SJSA1 (cell line): Measurements from ENCODE around the gene TTC4. TPM values are rescaled to one million over a fixed set of nuclear protein-coding genes. Genes with fewer than 3 reads are reported as not detected.
A peak's percentile ranks its signal among the peaks of the same experiment; 100 is the strongest.

Experiments used
- DNase-seq, 2 experiments: peaks; one replicate each; pipeline ENCODE4 v3.0.0-alpha.2; 2015 to 2020; ENCODE audit warnings: low spot score in 2 of 2, low read depth in 1 of 2
- H3K27ac ChIP-seq: fragments of 250-450 bp; sonication (Bioruptor Pico); 2 replicates; pipeline ENCODE4 v1.5.1; 2020; ENCODE audit warnings: mild to moderate bottlenecking, moderate library complexity
- H3K27me3 ChIP-seq: fragments of 250-450 bp; sonication (Bioruptor Pico); replicated peaks from 2 replicates; pipeline ENCODE4 v1.5.1; 2020; ENCODE audit warnings: mild to moderate bottlenecking, moderate library complexity
- H3K36me3 ChIP-seq: fragments of 250-450 bp; sonication (Bioruptor Pico); 2 replicates; pipeline ENCODE4 v1.5.1; 2020; ENCODE audit warnings: mild to moderate bottlenecking
- H3K4me1 ChIP-seq: fragments of 250-450 bp; sonication (Bioruptor Pico); replicated peaks from 2 replicates; pipeline ENCODE4 v1.6.1; 2021; ENCODE audit warnings: mild to moderate bottlenecking
- H3K4me3 ChIP-seq: fragments of 250-450 bp; sonication (Bioruptor Pico); 2 replicates; pipeline ENCODE4 v1.5.1; 2020; ENCODE audit warnings: mild to moderate bottlenecking
- H3K9me3 ChIP-seq: fragments of 250-450 bp; sonication (Bioruptor Pico); replicated peaks from 2 replicates; pipeline ENCODE4 v1.5.1; 2020; ENCODE audit warnings: mild to moderate bottlenecking
- total RNA-seq: library from RNA; depleted of rRNA; stranded (reverse); fragments of >200 nt; shearing (Covaris generic); gene quantifications from 2 replicates; pipeline ENCODE4 v1.2.3, GENCODE V29; 2014

TTC4 gene
- total RNA-seq, 1 experiment from 2014 or later: 35.4 TPM

- no peaks in the 10 kb centered on the region for H3K4me1 ChIP-seq
- H3K36me3 ChIP-seq: peaks cover 34% of the 10 kb centered on the region
- H3K27ac ChIP-seq: no peak overlapping the region
- H3K4me3 ChIP-seq: no peak overlapping the region
- DNase-seq: no peak
- H3K9me3 ChIP-seq: no peaks in the 10 kb centered on the region
- no peaks in the 10 kb centered on the region; the same call in 1 of the 2 replicates for H3K27me3 ChIP-seq
Measured at GRCh38 chr1:54745274-54745673, 29.6 kb downstream of the TTC4 start.

- peaks cover 30% of the 10 kb centered on the region for H3K36me3 ChIP-seq
- DNase-seq: no peak
- H3K9me3 ChIP-seq: no peaks in the 10 kb centered on the region
- no peaks in the 10 kb centered on the region; the same call in 1 of the 2 replicates for H3K27me3 ChIP-seq
- H3K4me1 ChIP-seq: no peaks in the 10 kb centered on the region
- no peak overlapping the region for H3K4me3 ChIP-seq
- H3K27ac ChIP-seq: no peak overlapping the region
Measured at GRCh38 chr1:54745864-54746263, 30.2 kb downstream of the TTC4 start.

- H3K27me3 ChIP-seq: no peaks in the 10 kb centered on the region; the same call in 1 of the 2 replicates
- no peak overlapping the region for H3K27ac ChIP-seq
- no peak overlapping the region for H3K4me3 ChIP-seq
- DNase-seq: no peak
- H3K36me3 ChIP-seq: peaks cover 7% of the 10 kb centered on the region
- H3K4me1 ChIP-seq: no peaks in the 10 kb centered on the region
- no peaks in the 10 kb centered on the region for H3K9me3 ChIP-seq
Measured at GRCh38 chr1:54748094-54748835, 32.6 kb downstream of the TTC4 start.

- no peak overlapping the region for H3K4me3 ChIP-seq
- H3K36me3 ChIP-seq: no peaks in the 10 kb centered on the region
- no peak for DNase-seq
- no peaks in the 10 kb centered on the region for H3K4me1 ChIP-seq
- no peaks in the 10 kb centered on the region; the same call in 1 of the 2 replicates for H3K27me3 ChIP-seq
- no peaks in the 10 kb centered on the region for H3K9me3 ChIP-seq
- H3K27ac ChIP-seq: no peak overlapping the region
Measured at GRCh38 chr1:54750596-54750995, 34.9 kb downstream of the TTC4 start.

GRCh38 chr1:54751426-54751825 lies 35.8 kb downstream of the TTC4 start:
- H3K36me3 ChIP-seq: no peaks in the 10 kb centered on the region
- H3K27ac ChIP-seq: no peak overlapping the region
- DNase-seq: no peak
- no peak overlapping the region for H3K4me3 ChIP-seq
- H3K4me1 ChIP-seq: no peaks in the 10 kb centered on the region
- H3K27me3 ChIP-seq: no peaks in the 10 kb centered on the region; the same call in 1 of the 2 replicates
- no peaks in the 10 kb centered on the region for H3K9me3 ChIP-seq

GRCh38 chr1:54754045-54754444 lies 38.4 kb downstream of the TTC4 start:
- no peak for DNase-seq
- no peaks in the 10 kb centered on the region; the same call in 1 of the 2 replicates for H3K27me3 ChIP-seq
- H3K36me3 ChIP-seq: peaks cover 9% of the 10 kb centered on the region
- H3K4me1 ChIP-seq: no peaks in the 10 kb centered on the region
- no peak overlapping the region for H3K27ac ChIP-seq
- no peak overlapping the region for H3K4me3 ChIP-seq
- no peaks in the 10 kb centered on the region for H3K9me3 ChIP-seq

- no peaks in the 10 kb centered on the region for H3K4me1 ChIP-seq
Measured at GRCh38 chr1:54754486-54755285, 39.0 kb downstream of the TTC4 start.

GRCh38 chr1:54757833-54758232 lies 42.2 kb downstream of the TTC4 start:
- Histone ChIP-seq H3K36me3 (peaks cover 9% of the 10 kb centered on the region), H3K9me3 (no peaks in the 10 kb centered on the region), H3K4me1 (no peaks in the 10 kb centered on the region), H3K27me3 (no peaks in the 10 kb centered on the region), H3K4me3 (no peak overlapping the region), H3K27ac (no peak overlapping the region)
- no peak for DNase-seq

More at GRCh38 chr1:54754486-54755285, 39.0 kb downstream of the TTC4 start:
- Histone ChIP-seq H3K27me3 (no peaks in the 10 kb centered on the region; the same call in 1 of the 2 replicates), H3K27ac (no peak overlapping the region), H3K9me3 (no peaks in the 10 kb centered on the region), H3K36me3 (peaks cover 9% of the 10 kb centered on the region), H3K4me3 (no peak overlapping the region)
- DNase-seq: no peak

- DNase-seq: no peak
- Histone ChIP-seq H3K27ac (no peak overlapping the region), H3K4me3 (no peak overlapping the region), H3K27me3 (no peaks in the 10 kb centered on the region), H3K36me3 (peaks cover 9% of the 10 kb centered on the region), H3K4me1 (no peaks in the 10 kb centered on the region), H3K9me3 (no peaks in the 10 kb centered on the region)
Measured at GRCh38 chr1:54758678-54759348, 43.2 kb downstream of the TTC4 start.

GRCh38 chr1:54763816-54764132 lies 48.1 kb downstream of the TTC4 start:
- DNase-seq: no peak
- peak overlapping the region; percentile 71 for H3K4me3 ChIP-seq
- peak overlapping the region; percentile 28 for H3K27ac ChIP-seq
- no peaks in the 10 kb centered on the region for H3K27me3 ChIP-seq
- no peaks in the 10 kb centered on the region for H3K4me1 ChIP-seq
- H3K36me3 ChIP-seq: 0 out of 2 replicates have a peak, but pooled peaks cover 4% of the 10 kb centered on the region
- H3K9me3 ChIP-seq: no peaks in the 10 kb centered on the region

GRCh38 chr1:54764133-54764921 lies 48.7 kb downstream of the TTC4 start, which contains the start of gene PARS2:
TSS of gene PARS2 (minus strand) at chr1:54764523. CDS start at chr1:54759161, 5,362 bp downstream.
- DNase-seq: peak; percentile 97 to 99
- peak within 1 kb of the TSS; percentile 28 for H3K27ac ChIP-seq
- no peaks in the 10 kb centered on the region for H3K4me1 ChIP-seq
- H3K27me3 ChIP-seq: no peaks in the 10 kb centered on the region
- H3K4me3 ChIP-seq: peak within 1 kb of the TSS; percentile 71
- no peaks in the 10 kb centered on the region for H3K9me3 ChIP-seq
- H3K36me3 ChIP-seq: 0 out of 2 replicates have a peak, but pooled peaks cover 4% of the 10 kb centered on the region

- Histone ChIP-seq H3K27ac (peak overlapping the region; percentile 14; the same call in 1 of the 2 replicates), H3K4me1 (no peaks in the 10 kb centered on the region)
Measured at GRCh38 chr1:54764922-54765561, 49.4 kb downstream of the TTC4 start.

More at GRCh38 chr1:54764922-54765561, 49.4 kb downstream of the TTC4 start:
- Histone ChIP-seq H3K27me3 (no peaks in the 10 kb centered on the region), H3K36me3 (0 out of 2 replicates have a peak, but pooled peaks cover 4% of the 10 kb centered on the region), H3K4me3 (peak overlapping the region; percentile 71), H3K9me3 (no peaks in the 10 kb centered on the region)
- no peak for DNase-seq
